Measurements from ENCODE around the gene GOLGA6C.

- TF ChIP-seq RXRA (IDR thresholded peaks at IDR 0.05) (no peak), CTCF (IDR thresholded peaks at IDR 0.05; ENCODE audit: low read depth, low read length, missing input control) (no peak), MAX (IDR thresholded peaks at IDR 0.05) (no peak), REST (IDR thresholded peaks at IDR 0.05) (no peak), TAF1 (conservative IDR thresholded peaks at IDR 0.05) (no peak), GABPA (IDR thresholded peaks at IDR 0.05 in 1 of 2, conservative IDR thresholded peaks at IDR 0.05 in 1 of 2) (no peak), ZBTB33 (IDR thresholded peaks at IDR 0.05) (no peak), JUND (IDR thresholded peaks at IDR 0.05) (no peak), RAD21 (IDR thresholded peaks at IDR 0.05) (no peak), ATF3 (IDR thresholded peaks at IDR 0.05) (no peak), YY1 (IDR thresholded peaks at IDR 0.05) (no peak), SP1 (IDR thresholded peaks at IDR 0.05) (no peak), FOXA2 (IDR thresholded peaks at IDR 0.05) (no peak)
These were observed 55.1 kb downstream of the GOLGA6C start for GRCh38 chr15:75313116-75313845.

Measured in liver (tissue), 3 donors.